HuH-7 (cell line): ENCODE measurements around the gene AKAP1.

ENCODE experiments used
- DNase-seq: peaks from one replicate; pipeline ENCODE4 v3.0.0; 2011; ENCODE audit warnings: low spot score

AKAP1 gene

DNA sequence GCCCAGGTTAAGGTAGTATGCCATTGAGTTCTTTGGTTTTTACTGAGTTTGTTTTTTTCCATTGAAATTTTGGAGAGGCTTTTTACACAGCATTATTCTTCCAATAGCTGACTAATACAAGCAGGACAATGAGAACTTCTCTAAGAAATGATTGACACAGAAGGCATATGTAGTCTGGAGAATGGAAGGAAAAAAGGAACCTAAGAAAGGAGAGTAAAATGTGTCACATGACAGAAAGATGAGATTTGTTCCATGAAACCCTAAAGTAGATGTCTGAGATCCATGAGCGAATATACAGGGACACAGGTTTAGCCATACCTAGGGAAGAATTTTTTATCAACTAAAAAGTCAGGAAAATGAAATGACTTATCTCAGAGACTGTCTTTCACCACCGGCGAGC lies 80.7 kb downstream of the AKAP1 start:
- no peak for DNase-seq

GRCh38 chr17:57166803-57167202 lies 81.8 kb downstream of the AKAP1 start:
- DNase-seq, result no peak

GRCh38 chr17:57168695-57169094 lies 83.6 kb downstream of the AKAP1 start:
- DNase-seq, result no peak

DNA sequence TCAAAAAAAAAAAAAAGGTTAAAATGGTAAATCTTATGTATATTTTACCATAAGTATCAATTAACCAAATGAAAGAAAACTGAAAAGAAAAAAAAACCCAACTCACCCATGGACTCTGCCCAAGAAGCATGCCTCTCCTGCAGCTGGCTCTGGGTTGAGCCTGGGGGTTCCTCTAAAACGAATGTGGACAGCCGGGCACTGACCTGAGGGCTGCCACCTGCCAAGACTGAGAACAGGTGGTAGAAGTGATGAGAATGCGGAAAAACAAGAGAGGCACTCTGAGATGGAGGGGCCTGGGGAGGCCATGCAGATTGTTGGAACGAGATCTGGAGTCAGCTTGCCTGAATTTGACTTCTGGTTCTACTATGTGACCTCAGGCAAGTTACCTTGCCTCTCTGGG lies 85.8 kb downstream of the AKAP1 start:
- DNase-seq, result no peak
